K562 (cell line): Measurements from ENCODE around the gene BSDC1. TPM values are rescaled to one million over a fixed set of nuclear protein-coding genes. Genes with fewer than 3 reads are reported as not detected.

Experiments
- CC2D1A ChIP-seq: fragments of 450-650 bp; IDR thresholded peaks from 2 replicates; pipeline ENCODE4 v1.6.1; 2017; ENCODE audit warnings: mild to moderate bottlenecking
- CREB1 ChIP-seq, 2 experiments: sonication (generic) in 1 of 2; formaldehyde crosslinking in 1 of 2; IDR thresholded peaks; 2 replicates each; pipeline versions ENCODE4 v1.6.1 to v1.8.0; 2012 to 2022; ENCODE audit warnings: inconsistent platforms in 1 of 2, mild to moderate bottlenecking in 1 of 2, missing genetic modification reagents in 1 of 2, moderate library complexity in 1 of 2
- MCM5 ChIP-seq: fragments of 450-650 bp; IDR thresholded peaks from 2 replicates; pipeline ENCODE4 v1.6.1; 2016; ENCODE audit warnings: low read depth
- MEIS2 ChIP-seq: fragments of 450-650 bp; IDR thresholded peaks from 2 replicates; pipeline ENCODE4 v1.6.1; 2014; ENCODE audit warnings: mild to moderate bottlenecking; ENCODE audit not compliant: partially characterized antibody
- NFE2L1 ChIP-seq: fragments of 450-650 bp; IDR thresholded peaks from 2 replicates; pipeline ENCODE4 v1.6.1; 2016; ENCODE audit warnings: missing genetic modification characterization, low read depth, mild to moderate bottlenecking, missing compliant biosample characterization, moderate library complexity, borderline replicate concordance
- NUFIP1 ChIP-seq: fragments of 450-650 bp; IDR thresholded peaks from 2 replicates; pipeline ENCODE4 v1.6.1; 2018; ENCODE audit not compliant: partially characterized antibody
- PHF21A ChIP-seq: fragments of 450-650 bp; IDR thresholded peaks from 2 replicates; pipeline ENCODE4 v1.6.1; 2017; ENCODE audit warnings: low read depth, borderline replicate concordance
- PYGO2 ChIP-seq: fragments of 450-650 bp; IDR thresholded peaks from 2 replicates; pipeline ENCODE4 v1.6.1; 2016; ENCODE audit warnings: mild to moderate bottlenecking, missing genetic modification characterization, moderate library complexity, missing compliant biosample characterization
- SPI1 ChIP-seq: IDR thresholded peaks from 2 replicates; pipeline ENCODE4 v1.6.1; 2011; ENCODE audit warnings: low read depth, low read length, control low read depth, borderline replicate concordance
- ZZZ3 ChIP-seq: fragments of 450-650 bp; IDR thresholded peaks from 2 replicates; pipeline ENCODE4 v1.6.1; 2016; ENCODE audit warnings: antibody characterized with exemption, mild to moderate bottlenecking, moderate library complexity
- polyA plus RNA-seq, 8 experiments: library from polyadenylated mRNA; depleted of rRNA in 4 of 8; stranded (reverse) in 5 of 8; unstranded in 3 of 8; fragments of >200 nt; fragmentation: Nextera tagmentation in 2 of 8; fragmentation: Illumina TruSeq in 1 of 8; extraction: Ambion mirVana in 2 of 8; extraction: Trizol in 1 of 8; gene quantifications; 2 replicates each; pipeline versions ENCODE4 v1.2.1 to v1.2.3, GENCODE V29; 2011 to 2014; ENCODE audit warnings: inconsistent platforms in 1 of 8, missing spikeins in 1 of 8
- total RNA-seq, 7 experiments: library from RNA; depleted of rRNA in 6 of 7; stranded (reverse); fragments of >200 nt in 6 of 7; fragmentation: Illumina TruSeq in 2 of 7; extraction: Trizol in 2 of 7; gene quantifications; 2 replicates each; pipeline versions ENCODE4 v1.2.1 to v1.2.3, GENCODE V29; 2011 to 2021; ENCODE audit warnings: low replicate concordance in 1 of 7
- TF ChIP-seq, protein P1 (sequence below), 2 experiments: fragments of 450-650 bp; formaldehyde crosslinking in 1 of 2; IDR thresholded peaks; 2 replicates each; pipeline versions ENCODE4 v1.4.0 to v1.6.1; 2014 to 2020; ENCODE audit warnings: mild to moderate bottlenecking in 2 of 2, borderline replicate concordance in 1 of 2, low read depth in 1 of 2
- TF ChIP-seq, protein P2 (sequence below): fragments of 450-650 bp; IDR thresholded peaks from 2 replicates; pipeline ENCODE4 v1.6.1; 2017; ENCODE audit warnings: antibody characterized with exemption, mild to moderate bottlenecking
- TF ChIP-seq, protein P3 (sequence below): fragments of 450-650 bp; IDR thresholded peaks from 2 replicates; pipeline ENCODE4 v1.6.1; 2014; ENCODE audit warnings: low read depth, mild to moderate bottlenecking, moderate library complexity, borderline replicate concordance

The BSDC1 gene
- total and polyA plus RNA-seq, 9 of the 15 experiments (the other 6 are each of a cell fraction or from before 2014, with no cell fraction given) = 10.2 to 96.8 (median 73.1) TPM

DNA sequence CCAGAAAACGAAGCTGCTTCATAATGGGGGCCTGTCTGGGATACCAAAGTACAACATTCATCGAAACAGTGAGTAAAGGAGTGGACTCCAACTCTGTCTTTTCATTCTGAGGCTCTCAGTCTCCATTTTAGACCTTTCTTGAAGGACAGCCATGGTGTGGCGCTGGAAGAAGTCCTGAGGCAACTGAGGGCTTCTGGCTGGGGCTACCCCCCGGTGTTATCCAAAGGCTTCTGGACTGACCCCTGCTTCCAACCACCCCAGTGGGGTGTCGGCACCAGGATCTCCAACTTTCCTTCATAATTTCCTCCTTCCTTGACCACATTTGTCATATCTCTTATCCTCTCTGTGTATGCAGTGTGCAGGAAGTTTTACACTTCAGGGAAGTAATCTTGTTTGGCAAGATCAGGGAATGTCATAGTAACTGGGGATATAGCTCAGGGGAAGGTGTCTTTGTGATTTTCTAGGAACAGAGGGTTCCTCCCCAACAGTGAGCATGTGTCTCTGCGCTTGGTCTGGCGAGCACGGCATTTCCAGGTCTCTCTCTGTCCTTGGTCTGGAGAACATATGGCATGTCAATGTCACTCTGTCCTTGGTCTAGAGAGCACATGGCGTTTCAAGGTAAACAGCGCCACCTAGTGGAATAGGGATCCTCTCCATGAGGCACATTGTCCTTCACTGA, 19.4 kb upstream of the BSDC1 start (continued):
- TF ChIP-seq, protein P1, sequence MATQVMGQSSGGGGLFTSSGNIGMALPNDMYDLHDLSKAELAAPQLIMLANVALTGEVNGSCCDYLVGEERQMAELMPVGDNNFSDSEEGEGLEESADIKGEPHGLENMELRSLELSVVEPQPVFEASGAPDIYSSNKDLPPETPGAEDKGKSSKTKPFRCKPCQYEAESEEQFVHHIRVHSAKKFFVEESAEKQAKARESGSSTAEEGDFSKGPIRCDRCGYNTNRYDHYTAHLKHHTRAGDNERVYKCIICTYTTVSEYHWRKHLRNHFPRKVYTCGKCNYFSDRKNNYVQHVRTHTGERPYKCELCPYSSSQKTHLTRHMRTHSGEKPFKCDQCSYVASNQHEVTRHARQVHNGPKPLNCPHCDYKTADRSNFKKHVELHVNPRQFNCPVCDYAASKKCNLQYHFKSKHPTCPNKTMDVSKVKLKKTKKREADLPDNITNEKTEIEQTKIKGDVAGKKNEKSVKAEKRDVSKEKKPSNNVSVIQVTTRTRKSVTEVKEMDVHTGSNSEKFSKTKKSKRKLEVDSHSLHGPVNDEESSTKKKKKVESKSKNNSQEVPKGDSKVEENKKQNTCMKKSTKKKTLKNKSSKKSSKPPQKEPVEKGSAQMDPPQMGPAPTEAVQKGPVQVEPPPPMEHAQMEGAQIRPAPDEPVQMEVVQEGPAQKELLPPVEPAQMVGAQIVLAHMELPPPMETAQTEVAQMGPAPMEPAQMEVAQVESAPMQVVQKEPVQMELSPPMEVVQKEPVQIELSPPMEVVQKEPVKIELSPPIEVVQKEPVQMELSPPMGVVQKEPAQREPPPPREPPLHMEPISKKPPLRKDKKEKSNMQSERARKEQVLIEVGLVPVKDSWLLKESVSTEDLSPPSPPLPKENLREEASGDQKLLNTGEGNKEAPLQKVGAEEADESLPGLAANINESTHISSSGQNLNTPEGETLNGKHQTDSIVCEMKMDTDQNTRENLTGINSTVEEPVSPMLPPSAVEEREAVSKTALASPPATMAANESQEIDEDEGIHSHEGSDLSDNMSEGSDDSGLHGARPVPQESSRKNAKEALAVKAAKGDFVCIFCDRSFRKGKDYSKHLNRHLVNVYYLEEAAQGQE (IDR thresholded peaks at IDR 0.05; ENCODE audit: borderline replicate concordance) = peak; percentile 90
- TF ChIP-seq, protein P1 (CRISPR knock-in tag; IDR thresholded peaks at IDR 0.05; ENCODE audit: low read depth) = no peak
- no peak for TF ChIP-seq CREB1 (IDR thresholded peaks at IDR 0.05)
- TF ChIP-seq CREB1 (CRISPR knock-in tag; IDR thresholded peaks at IDR 0.05) = no peak
- TF ChIP-seq NUFIP1 = no peak
- no peak for TF ChIP-seq PYGO2 (tag)
- no peak for TF ChIP-seq ZZZ3
- TF ChIP-seq CC2D1A = peak; percentile 86
- TF ChIP-seq SPI1 = no peak
- peak; percentile 84 for TF ChIP-seq MEIS2
- TF ChIP-seq, protein P2, sequence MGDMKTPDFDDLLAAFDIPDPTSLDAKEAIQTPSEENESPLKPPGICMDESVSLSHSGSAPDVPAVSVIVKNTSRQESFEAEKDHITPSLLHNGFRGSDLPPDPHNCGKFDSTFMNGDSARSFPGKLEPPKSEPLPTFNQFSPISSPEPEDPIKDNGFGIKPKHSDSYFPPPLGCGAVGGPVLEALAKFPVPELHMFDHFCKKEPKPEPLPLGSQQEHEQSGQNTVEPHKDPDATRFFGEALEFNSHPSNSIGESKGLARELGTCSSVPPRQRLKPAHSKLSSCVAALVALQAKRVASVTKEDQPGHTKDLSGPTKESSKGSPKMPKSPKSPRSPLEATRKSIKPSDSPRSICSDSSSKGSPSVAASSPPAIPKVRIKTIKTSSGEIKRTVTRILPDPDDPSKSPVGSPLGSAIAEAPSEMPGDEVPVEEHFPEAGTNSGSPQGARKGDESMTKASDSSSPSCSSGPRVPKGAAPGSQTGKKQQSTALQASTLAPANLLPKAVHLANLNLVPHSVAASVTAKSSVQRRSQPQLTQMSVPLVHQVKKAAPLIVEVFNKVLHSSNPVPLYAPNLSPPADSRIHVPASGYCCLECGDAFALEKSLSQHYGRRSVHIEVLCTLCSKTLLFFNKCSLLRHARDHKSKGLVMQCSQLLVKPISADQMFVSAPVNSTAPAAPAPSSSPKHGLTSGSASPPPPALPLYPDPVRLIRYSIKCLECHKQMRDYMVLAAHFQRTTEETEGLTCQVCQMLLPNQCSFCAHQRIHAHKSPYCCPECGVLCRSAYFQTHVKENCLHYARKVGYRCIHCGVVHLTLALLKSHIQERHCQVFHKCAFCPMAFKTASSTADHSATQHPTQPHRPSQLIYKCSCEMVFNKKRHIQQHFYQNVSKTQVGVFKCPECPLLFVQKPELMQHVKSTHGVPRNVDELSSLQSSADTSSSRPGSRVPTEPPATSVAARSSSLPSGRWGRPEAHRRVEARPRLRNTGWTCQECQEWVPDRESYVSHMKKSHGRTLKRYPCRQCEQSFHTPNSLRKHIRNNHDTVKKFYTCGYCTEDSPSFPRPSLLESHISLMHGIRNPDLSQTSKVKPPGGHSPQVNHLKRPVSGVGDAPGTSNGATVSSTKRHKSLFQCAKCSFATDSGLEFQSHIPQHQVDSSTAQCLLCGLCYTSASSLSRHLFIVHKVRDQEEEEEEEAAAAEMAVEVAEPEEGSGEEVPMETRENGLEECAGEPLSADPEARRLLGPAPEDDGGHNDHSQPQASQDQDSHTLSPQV = peak; percentile 90
- no peak for TF ChIP-seq NFE2L1 (tag)
- TF ChIP-seq PHF21A = no peak
- TF ChIP-seq MCM5 = no peak
- TF ChIP-seq, protein P3, sequence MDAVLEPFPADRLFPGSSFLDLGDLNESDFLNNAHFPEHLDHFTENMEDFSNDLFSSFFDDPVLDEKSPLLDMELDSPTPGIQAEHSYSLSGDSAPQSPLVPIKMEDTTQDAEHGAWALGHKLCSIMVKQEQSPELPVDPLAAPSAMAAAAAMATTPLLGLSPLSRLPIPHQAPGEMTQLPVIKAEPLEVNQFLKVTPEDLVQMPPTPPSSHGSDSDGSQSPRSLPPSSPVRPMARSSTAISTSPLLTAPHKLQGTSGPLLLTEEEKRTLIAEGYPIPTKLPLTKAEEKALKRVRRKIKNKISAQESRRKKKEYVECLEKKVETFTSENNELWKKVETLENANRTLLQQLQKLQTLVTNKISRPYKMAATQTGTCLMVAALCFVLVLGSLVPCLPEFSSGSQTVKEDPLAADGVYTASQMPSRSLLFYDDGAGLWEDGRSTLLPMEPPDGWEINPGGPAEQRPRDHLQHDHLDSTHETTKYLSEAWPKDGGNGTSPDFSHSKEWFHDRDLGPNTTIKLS = no peak
